Nephron progenitor cell (in vitro differentiated cells): ENCODE data around the gene FYN.
A peak's percentile ranks its signal among the peaks of the same experiment; 100 is the strongest.

ENCODE experiments used
- DNase-seq: peaks from one replicate; pipeline ENCODE4 v3.0.0; 2021
- H3K27ac Mint-ChIP-seq: 2 replicates; pipeline ENCODE4 v1.8.0; 2021; ENCODE audit warnings: mild to moderate bottlenecking, moderate library complexity, mixed read lengths
- H3K27me3 Mint-ChIP-seq: 2 replicates; pipeline ENCODE4 v1.8.0; 2021; ENCODE audit warnings: mild to moderate bottlenecking, low read depth, mixed read lengths; ENCODE audit not compliant: poor library complexity
- H3K36me3 Mint-ChIP-seq: 2 replicates; pipeline ENCODE4 v1.8.0; 2021; ENCODE audit warnings: low read depth, mixed read lengths
- H3K4me1 Mint-ChIP-seq: 2 replicates; pipeline ENCODE4 v1.8.0; 2021; ENCODE audit warnings: mixed read lengths
- H3K4me3 Mint-ChIP-seq: 2 replicates; pipeline ENCODE4 v1.8.0; 2021; ENCODE audit warnings: mild to moderate bottlenecking, moderate library complexity, mixed read lengths
- H3K9me3 Mint-ChIP-seq: 2 replicates; pipeline ENCODE4 v1.8.0; 2021; ENCODE audit warnings: mild to moderate bottlenecking, moderate library complexity, mixed read lengths
- CTCF ChIP-seq: fragments of 200-600 bp; sonication (generic); IDR thresholded peaks from 2 replicates; pipeline ENCODE4 v1.5.0; 2021; ENCODE audit warnings: antibody characterized with exemption

Gene FYN

DNA sequence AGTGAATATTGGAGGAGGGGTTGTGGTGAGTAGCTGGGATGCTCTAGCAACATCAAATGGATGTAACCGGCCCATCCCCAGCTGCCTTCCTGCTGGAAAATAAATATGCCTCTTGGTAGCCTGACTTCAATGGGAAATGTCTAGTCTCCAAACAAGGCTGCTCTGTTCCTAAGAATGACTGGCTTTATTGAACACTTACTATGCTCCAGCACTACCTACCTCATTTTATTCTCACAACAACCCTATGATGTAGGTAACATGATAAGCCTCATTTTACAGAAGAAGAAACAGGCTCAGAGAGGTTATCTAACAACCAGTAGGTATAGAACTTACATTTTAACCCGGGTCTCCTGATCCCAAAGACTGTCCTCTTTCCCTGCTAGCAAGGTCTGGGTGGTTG lies 93.6 kb downstream of the FYN start:
- Mint-ChIP-seq H3K27ac (no peak overlapping the region), H3K4me3 (no peak overlapping the region), H3K4me1 (peaks cover 59% of the 10 kb centered on the region), H3K9me3 (no peaks in the 10 kb centered on the region), H3K27me3 (no peaks in the 10 kb centered on the region), H3K36me3 (peaks cover 16% of the 10 kb centered on the region)
- DNase-seq = no peak
- TF ChIP-seq CTCF = no peak

DNA sequence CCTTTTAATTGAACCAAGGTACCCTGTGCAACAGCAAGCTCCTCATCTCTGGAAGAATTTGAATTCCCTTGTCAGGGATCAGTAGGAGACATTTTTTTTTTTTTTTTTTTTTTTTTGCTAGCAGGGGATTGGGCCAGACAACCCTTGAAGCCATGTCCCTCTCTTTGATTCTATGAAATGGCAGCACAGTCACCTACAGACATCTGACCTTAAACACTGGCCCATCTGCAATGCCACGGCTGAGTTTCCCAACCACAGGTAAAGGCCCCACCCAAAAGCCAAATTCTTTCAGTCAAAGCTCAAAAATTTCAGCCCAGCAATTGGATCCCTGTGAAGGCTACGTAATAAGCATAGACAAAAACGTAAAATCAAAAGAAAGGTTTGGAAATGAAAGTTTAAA lies 94.2 kb downstream of the FYN start:
- Mint-ChIP-seq H3K27me3 (no peaks in the 10 kb centered on the region), H3K9me3 (no peaks in the 10 kb centered on the region), H3K4me3 (no peak overlapping the region), H3K27ac (no peak overlapping the region), H3K4me1 (peaks cover 55% of the 10 kb centered on the region), H3K36me3 (peaks cover 16% of the 10 kb centered on the region)
- no peak for TF ChIP-seq CTCF
- no peak for DNase-seq

DNA sequence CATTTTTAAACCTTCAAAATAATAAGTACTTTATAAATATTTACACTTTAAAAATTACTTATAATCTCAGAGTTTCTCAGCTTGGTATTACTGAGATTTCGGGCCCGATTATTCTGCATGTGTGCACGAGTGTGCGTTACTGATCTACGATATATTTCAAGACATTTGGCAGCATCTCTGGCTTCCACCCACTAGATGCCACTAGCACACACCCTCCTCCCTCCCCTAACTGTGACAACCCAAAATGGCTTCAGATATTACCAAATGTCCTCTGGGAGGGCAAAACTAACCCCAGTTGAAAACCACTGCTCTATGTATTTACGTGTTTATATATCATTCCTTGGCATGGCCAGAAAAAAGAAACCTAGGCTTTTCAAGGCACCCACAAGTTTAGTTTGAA lies 95.9 kb downstream of the FYN start:
- H3K4me3 Mint-ChIP-seq = no peak overlapping the region
- peaks cover 11% of the 10 kb centered on the region for H3K36me3 Mint-ChIP-seq
- peaks cover 56% of the 10 kb centered on the region for H3K4me1 Mint-ChIP-seq
- no peak for TF ChIP-seq CTCF
- no peaks in the 10 kb centered on the region for H3K27me3 Mint-ChIP-seq
- no peak for DNase-seq
- H3K27ac Mint-ChIP-seq = peak overlapping the region; percentile 52
- H3K9me3 Mint-ChIP-seq = no peaks in the 10 kb centered on the region

- no peaks in the 10 kb centered on the region for H3K27me3 Mint-ChIP-seq
- H3K9me3 Mint-ChIP-seq = no peaks in the 10 kb centered on the region
- H3K27ac Mint-ChIP-seq = peak overlapping the region; percentile 31
Observed at GRCh38 chr6:111776236-111777221, 96.7 kb downstream of the FYN start.

DNA sequence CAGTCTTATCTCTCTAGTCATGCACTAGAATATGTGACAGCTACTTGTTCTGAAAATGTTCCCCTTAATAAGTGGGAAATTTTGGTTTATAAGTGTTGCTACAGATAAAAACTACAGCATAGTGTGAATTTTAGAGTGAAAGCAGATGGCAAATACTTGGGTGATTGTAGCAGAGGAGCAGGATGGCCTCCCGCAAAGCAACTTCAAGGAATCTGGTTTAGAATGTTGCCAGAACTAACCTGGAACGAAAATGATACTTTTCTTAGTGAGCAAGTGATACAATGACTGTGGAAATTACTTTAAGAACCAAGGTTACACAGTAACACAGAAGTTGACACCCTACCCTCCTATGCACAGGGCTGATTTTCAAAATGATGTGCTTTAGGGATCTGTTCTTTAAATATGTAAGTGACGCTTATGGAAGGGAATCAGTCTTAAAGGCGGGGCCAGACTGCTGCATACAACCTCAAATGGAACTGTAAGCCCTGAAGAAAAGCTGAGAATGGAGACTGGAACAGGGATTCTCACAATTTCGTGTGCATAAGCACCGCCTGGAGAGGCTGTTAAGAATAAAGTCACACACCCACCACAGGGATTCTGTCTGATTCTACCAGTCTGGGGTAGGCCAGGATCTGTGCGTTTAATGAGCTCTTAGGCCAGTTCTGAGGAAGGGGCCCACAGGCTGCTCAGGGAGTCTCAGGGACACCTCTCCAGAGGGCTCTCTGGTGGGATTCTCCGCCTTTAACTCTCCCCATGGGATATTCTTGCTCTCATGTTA lies 97.9 kb downstream of the FYN start:
- H3K4me3 Mint-ChIP-seq = no peak overlapping the region
- TF ChIP-seq CTCF = no peak
- peak overlapping the region; percentile 24 for H3K27ac Mint-ChIP-seq
- H3K36me3 Mint-ChIP-seq = peaks cover 20% of the 10 kb centered on the region
- peaks cover 63% of the 10 kb centered on the region for H3K4me1 Mint-ChIP-seq
- H3K27me3 Mint-ChIP-seq = no peaks in the 10 kb centered on the region
- DNase-seq = no peak
- no peaks in the 10 kb centered on the region for H3K9me3 Mint-ChIP-seq

More at GRCh38 chr6:111776236-111777221, 96.7 kb downstream of the FYN start:
- no peak for DNase-seq
- Mint-ChIP-seq H3K36me3 (peaks cover 16% of the 10 kb centered on the region), H3K4me1 (peaks cover 63% of the 10 kb centered on the region), H3K4me3 (peak overlapping the region; percentile 0)
- no peak for TF ChIP-seq CTCF
